Measurements from ENCODE around the gene ENTHD1.

Gene ENTHD1

DNA sequence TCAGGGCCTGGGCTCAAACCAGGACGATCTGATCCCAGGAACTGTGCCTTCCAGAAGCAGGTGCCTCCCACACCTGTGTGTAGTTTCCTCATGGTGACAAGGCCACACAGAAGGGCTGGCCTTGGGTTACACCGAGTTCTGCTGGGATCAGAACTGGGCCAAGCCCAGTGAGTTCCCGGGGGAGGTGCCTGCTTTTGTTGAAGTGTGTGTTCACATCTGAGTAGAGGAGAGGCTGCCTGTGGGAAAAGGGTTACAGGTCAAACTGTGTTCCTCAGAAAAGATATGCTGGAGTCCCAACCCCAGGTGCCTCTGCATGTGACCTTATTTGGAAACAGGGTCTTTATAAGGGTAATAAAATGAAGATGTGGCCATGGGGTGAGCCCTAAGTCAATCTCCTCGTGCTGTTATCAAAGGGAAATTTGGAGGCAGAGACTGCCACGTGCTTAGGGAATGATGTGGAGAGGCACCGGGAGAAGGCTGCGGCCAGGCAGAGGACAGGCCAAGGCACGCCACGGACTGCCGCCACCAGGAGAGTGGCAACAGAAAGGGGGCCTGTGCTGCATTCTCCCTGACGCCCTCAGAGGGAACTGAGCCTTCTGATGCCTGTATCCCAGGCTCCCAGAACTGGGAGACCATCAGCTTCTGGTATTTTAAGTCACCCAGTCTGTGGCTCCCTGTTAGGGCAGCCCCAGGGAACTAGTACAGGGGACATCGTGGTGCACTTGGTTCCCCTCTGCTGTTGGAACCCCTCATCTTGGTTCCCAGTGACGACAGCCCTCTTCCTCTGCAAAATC lies 164.2 kb downstream of the ENTHD1 start:
- no peak for DNase-seq

DNA sequence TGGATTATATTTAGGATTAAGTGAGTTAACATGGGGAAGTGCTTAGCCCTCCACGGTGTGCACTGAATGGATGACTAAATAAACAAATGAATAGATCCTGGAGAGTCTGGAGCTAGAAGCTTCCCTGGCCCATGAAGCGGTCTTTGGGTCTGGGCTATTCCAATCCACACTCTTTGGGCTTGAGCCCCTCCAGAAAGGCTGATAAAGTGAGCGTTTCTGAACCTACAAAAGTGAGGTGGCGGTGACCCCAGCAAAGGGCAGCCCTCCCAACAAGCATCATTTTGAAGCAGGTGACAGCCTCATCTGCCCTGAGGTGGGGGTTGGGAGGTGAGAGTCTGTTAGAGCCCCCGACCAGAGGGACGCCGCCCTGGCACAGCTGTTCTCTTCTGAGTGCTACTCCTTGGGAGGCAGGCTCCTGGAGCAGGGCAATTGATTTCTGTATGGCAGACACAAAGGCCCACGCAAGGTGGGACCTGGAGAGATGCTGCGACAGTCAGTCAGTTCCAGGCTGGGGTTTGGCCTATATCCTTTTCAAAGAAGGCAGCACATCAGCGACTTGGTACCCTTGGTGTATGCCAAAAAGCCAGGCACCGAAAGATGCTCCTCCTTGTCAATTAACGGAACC lies 165.2 kb downstream of the ENTHD1 start:
- DNase-seq: no peak

DNA sequence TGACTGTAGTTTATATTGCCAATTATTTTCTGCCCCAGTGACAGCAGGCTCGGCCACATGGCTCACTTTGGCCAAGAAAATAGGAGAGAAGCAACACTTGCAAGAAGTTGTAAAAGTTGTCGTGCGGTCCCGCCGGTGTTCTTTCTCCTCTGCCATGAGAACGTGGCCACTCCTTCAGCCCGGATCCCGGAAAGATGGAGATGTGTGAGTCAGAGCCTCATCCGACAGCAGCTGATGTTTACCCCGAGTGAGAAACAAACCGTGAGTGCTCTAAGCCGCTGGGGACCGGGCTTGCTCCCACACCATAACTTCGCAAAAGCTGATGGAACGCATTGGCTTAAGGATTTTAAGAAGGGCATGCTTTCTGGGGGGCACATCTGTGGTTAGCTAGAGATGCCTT lies 166.0 kb downstream of the ENTHD1 start:
- no peak for DNase-seq

DNA sequence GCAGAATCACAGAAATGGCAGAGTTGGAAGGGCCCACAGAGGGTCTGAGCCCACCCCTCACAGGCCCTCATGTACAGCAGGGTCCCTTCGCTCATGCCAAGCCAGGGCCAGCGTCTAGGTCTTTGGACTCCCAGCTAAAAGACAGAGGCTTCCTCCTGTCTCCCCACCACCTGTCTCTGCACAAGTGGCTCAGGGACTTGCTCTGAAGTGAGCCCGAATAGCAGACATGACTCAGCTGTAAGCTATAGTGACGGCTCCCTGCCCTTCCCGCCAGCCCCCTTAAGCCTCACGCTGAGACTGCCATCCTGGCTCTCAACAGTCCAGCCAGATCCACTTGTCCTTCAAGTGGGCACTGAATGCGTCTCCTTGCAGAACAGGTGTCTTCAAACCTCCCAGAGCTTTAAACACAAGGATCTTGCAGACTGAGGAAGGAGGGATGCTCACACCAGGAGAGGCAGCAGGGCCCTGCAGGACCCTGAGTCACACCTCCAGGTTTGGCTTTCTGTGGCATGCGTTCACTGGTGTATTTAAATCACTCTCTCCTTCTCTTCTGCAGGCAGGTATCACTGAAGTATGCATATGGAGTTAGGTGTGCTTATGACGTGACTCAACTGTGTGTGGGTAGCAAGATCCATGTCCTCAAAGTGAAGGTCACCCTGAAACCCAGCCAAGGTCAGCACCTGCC lies 168.1 kb downstream of the ENTHD1 start:
- DNase-seq: no peak

DNA sequence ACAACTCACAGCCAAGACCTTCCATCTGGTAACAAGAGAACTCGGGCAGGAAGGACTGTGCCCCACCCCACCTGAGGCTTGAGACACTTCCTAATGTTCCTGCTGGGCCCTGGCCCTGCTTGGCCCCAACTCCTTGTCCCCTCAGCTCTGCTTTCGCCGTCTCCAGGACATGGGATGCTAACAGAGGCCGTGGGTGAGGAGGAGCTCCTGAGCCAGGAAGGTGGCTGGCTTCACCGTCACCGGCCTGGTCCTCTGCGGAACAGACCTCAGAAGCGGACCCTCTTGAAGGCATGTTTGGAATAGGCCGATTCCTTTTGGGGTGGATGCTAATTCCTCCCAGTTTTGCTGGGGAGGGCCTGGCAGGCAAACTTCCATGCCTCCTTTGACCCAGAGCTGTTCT lies 168.7 kb downstream of the ENTHD1 start:
- no peak for DNase-seq

DNA sequence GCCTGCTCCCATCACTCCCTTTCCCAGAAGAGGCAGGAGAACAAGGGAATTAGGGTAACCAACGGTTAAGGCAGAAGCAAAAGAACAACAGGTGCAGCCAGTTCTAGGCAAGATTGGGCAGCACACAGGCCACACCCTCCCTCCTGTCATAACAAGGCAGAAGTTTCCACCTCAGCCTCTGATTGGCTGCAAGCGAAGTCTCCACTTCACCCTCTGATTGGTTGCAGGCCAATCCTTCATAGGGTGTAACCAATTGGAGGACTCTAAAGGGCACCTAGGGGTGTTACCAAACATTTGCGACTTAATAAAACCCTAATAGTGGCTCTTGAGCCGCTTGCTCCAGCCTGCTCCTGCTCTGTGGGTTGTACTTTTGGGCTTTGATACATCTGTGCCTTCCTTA lies 169.2 kb downstream of the ENTHD1 start:
- DNase-seq: no peak

DNA sequence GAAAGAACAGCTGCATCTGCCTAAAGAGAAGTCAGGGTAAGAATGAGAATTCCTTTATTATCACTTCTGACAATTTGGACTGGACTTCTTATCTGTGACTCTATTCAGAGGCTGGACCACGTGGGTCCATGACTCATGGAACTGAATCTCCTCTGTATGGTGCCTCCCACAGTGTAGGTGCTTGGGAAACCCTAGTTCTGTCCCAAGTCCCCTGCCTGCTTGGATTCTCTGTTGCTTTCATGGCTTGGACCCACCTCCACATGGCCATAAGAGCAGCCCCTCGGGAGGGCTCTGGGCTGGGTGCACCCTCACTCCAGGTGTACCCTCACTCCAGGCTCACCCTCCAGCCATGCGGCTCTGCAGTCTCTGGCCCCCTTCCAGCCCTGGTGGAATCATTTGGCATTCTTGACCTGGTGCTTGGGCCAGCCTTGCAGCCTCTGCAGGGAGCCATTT lies 169.6 kb downstream of the ENTHD1 start:
- DNase-seq: no peak

DNA sequence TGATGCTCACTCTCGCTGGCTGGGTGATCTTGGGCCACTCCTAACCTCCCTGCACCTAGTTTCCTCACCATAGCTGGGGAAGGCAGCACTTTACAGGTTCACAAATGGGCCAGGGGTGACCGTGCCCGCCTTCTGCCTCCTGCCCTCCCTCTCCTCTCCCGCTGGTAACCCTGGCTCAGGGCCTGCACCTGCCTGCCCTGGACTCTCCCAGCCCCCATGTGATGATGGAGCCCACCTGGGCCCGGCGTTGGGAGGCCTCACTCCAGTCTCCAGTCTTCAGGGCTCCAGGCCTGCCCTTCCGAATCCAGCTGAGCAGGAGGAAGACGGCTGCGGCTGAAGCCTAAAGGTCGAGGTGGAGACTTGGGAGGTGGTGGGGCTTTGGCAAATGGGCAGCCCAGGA lies 170.1 kb downstream of the ENTHD1 start:
- no peak for DNase-seq

DNA sequence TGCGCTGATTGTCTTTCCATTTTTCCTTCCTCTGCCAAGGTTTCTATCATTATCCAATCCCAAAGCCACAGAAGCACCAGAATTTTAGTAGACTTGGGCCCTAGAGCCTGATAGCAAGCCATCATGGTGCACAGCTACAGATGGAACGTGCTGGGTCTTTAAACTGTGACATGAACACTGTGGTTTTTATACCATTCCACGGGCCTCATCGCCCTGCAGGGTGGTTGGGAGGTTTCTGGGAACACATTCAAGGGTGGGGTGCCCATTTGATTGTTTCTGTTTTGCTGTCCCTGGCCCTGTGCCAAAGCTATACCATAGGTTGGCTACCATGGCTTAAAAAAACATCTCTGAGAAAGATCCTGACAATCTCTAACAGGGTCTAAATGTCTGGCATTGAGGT lies 171.1 kb downstream of the ENTHD1 start:
- no peak for DNase-seq

DNA sequence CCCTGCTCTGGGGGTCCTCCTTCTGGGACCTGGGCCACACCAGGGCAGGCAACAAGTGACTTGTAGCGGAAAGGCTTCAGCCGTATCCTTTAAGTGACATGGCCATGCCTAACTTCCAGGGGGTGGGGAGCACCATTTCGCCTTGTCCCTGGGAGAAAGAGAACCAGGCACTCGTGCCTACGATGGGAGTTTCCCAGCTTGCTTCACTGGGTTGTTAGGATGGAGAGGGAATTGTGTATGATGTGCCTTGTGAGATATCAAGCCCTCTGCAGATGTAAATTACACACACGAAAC lies 171.6 kb downstream of the ENTHD1 start:
- DNase-seq: no peak

DNA sequence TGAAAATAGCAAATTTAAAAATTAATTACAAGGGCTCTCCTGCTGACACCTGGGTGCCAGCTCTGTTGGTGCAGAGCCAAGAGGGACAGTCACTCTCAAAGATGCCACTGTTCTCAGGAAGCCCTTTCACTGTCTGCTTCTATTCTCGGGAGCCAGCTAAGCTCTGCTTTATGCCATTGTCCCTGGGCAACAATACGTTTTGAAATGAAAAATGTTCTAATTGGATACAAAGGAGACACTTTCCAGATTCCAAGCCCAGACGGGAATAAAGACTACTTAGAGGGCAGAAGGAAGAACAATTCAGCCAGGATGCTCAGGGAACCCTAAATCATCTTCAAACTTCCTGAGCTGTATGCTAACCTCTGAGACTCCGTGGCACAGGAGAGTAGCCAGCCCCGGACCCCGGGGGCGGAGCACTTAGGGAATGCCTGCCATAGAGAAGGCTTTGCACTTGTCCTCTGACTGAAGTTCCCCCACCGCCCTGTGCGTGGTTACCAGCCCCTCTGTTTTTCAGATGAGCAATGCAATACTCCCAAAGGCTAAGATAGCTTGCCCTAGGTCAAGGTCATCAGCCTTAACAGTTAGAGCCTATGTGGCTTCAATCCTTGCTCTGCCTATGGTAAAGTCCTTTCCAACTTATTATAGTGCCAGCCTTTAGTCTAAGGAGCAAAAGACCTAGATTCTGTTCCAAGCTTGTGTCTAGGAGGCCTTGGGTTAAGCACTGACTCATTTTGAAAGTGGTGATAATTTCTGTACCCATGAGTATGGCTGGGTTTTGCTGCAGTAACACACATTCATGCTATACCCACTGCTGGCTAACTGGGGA lies 172.1 kb downstream of the ENTHD1 start:
- DNase-seq: no peak

DNA sequence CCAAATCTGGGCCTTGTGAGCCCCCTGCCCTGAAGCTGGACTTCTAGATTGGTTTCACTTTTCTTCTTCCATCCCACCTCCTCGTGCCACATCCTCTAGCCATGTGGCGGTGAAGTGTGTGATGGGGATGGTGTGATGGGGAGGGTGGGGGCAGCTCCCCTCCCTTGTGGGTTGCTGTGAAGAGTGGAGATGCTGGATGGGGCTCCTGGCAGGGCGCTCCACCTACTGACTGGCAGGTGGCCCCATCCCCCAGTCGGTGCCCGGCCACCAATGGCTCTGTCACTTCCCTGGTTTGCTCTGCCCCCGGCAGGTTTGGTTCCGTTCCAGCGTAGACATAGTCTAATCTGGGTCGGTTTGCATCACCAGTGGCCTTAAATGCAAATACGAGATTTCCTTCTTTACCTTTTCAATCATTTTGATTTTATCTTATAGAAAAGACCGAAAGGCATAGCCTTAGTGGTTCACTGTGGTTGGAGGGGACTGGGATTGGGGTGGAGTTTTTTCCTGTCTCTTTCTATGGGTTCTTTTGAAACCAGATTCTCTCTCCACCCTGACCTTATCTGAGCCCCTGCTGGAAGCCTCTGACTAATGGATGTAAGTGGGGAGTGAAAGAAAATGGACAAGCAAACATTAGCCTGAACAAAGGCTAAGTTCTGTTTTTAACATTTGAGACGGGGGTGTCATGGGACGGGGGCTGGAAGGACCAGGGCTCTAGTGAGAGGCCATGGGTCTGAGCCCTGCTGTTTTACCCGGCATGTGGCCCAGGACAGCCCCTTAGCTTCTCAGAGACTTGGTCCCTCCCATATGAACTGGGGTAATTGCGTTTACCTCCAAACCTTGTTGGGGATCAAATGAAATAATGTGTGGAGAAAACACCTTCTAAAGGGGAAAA lies 173.8 kb downstream of the ENTHD1 start:
- no peak for DNase-seq

DNA sequence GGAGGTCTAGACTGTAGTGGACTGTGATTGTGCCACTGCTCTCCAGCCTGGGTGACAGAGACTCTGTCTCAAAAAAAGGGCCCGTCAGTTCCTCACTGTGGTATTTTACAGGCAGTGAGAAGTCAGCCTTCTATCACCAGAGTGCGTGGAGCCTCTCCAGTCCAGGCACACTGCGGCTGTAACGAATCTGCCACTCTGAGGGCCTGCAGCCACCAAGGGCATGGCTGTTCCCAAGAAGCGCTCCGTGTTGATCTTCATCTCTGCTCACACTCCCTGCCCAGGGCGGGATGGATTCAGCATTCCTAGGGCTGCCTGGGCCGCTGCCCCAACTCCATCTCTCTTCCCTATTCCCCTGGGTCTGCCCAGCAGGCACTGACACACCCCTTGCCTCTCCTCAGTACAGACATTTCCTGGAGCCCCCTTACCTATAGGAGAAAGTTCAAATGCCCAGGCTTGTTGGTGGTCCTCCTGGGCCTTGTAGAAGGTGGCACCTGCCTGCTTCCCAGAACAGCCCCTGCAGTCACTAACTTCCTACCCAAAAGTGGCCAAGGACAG lies 174.6 kb downstream of the ENTHD1 start:
- no peak for DNase-seq

DNA sequence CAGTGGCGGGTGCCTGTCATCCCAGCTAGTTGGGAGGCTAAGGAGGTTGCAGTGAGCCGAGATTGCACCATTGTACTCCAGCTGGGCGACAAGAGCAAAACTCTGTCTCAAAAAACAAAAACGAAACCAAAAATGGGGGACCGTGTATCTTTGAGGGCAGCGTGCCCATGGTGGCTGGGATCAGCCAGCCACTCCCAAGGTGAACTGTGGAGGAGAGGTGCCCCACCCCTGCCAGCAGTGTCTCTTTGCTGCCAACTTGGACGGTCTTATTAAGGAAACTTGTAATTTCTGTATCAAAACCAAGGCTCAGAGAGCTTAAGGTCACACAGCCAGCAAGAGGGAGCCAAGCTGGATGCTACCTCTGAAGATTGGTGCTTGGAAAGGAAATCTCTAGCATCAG lies 175.4 kb downstream of the ENTHD1 start:
- DNase-seq: no peak

DNA sequence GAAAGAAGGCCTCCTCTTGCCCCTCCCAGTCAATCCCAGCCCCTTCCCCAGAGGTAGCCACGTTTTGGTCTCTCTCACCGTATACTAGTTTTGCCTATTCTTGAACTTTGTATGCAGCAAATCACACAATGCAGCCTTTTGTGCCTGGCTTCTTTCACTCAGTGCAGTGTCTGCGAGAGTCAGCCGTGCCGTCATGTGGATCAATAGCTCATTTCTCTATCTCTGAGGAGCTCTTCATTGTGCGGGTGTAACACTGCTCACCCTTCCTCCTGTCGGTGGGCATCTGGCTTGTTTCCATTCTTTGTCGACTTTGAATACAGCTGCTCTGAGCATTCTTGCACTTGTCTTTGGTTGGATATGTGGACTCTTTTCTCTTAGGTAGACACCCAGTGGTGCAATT lies 176.5 kb downstream of the ENTHD1 start:
- no peak for DNase-seq

DNA sequence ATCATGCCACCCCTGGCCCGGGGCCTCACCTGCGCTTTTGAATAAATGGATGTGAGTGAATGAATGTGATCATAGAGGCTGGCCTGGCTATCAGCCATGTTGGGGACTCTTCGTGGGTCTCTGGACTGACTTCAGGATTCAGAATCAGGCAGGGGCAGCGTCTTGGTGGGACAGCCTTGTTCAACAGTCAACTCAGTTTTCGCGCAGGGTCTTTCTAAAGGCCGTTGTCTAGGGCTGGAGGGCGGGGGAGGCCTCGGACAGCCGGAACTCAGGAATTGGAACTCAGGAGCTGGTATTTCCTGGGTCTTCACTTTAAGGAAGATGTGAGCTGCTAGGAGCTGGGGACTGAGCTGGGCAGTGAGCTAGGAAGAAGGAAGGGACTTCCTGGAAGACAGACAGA lies 177.0 kb downstream of the ENTHD1 start:
- no peak for DNase-seq

DNA sequence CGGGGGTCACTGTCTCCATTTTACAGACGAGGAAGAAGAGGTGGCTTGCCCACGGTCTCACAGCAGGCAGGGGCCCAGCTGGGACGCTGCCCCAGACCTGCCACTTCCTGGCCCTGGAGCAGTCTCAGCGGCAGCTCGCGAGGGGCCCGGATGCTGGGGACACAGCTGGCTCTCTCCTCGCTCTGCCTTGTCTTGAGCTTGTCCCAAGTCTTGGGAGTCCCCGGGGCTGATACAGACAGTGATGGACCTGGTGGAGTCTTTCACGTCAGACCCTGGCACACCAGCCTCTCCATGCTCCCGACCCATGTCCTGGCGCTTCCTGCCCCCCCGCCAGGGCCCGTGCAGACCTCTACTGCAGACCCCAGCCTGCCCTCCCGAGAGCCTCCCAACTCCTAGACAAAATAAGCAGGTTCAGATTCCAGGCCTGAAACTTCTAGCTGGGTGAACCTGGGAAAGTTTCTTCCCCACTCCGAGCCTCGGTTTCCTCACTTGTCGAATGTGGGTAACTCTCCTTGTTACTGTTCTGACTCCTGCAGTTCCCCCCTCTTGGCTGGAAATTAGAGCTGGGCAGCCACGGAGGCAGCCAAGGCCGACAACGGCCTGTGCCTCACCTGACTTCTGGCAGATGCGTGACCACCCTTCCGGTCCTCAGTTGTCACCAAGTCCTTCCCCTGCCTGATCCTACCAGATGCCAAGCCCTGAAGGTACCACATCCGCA lies 177.6 kb downstream of the ENTHD1 start:
- DNase-seq: no peak

DNA sequence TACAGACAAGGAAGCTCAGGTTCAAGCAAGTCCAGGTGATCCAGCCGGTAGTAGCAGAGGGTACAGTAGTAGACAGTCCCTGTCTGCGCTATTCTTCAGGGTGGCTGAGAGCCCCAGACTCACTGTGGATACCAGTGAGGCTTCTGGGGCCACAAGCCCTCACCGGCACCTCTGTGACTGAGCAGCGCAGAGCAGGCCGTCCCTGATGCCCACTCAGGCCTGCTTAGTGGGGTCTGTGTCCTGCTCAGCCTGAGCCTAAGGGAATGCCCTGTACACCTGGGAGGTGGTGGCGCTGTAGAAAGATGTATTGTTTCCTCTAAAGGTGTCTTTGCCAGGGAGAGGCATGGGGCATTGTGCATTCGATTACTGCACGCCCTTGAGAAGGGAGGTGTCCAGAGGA lies 179.2 kb downstream of the ENTHD1 start:
- DNase-seq: no peak

DNA sequence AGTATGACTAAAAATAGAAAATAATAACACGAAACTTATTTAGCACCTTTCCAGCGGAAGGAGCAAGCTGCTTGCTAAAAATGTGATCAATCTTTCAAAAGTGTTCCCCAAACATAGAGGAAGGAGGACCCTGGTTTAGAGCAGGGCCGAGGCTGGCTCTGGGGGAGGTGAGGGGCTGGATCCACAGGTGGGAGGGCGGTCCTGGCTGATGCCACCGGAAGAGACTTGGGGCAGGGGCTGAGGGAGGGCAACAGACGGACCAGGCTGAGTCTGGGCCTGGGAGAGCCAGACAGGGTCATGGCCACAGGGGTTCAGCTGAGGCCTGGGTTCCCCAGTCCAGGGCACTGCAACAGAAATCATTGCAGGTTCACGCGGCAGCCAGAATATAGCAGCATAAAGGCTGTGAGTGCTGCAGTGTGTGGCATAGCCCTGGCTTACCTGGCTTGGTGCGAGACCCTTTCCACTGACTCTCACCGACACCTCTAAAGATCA lies 179.7 kb downstream of the ENTHD1 start:
- no peak for DNase-seq

DNA sequence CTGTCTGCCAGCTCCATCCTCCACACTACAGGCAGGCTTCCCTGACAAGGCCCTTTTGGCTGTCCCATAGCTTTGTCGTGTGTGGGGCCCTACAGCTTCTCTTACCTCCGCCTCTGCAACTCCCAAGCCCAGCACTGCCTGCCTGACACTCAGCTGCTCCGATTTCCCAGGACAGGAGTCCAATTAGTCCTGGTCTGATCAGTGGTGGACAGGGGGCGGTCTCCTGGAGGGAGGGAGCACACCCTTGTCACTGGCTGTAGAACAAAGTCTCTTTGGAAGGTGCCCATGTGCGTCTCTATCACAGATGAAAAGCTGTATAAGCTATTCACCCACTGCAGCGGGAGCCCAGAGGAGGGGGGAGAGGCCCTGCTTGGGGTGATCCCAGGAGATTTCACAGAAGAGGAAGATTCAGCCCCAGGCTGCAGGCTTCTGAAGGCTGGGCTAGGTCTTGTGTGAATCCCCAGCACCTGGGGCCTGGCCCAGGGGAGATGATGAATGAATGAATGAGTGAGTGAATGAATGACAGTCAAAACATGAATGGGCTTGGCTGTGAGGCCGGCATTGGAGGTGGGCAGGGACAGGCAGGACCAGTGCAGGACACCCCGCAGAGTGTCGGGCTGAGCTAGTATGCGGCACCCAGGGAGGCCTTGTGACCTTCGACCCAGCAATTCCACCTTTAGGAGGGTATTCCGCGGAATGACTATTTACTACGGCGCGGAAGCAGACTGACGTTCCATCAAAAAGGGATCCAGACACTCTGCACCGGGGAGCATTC lies 180.6 kb downstream of the ENTHD1 start:
- DNase-seq: no peak

Measured in CD4-positive, alpha-beta T cell treated with Interleukin-4 for 4 hours (primary cell).